ENCODE data around the gene PLXND1.
A peak's percentile ranks its signal among the peaks of the same experiment; 100 is the strongest.
"Not testable (repeated sequence)": the region's sequence is repeated elsewhere in the genome, so short reads cannot be mapped to it uniquely, and the experiment has no call there.

Gene PLXND1

DNA sequence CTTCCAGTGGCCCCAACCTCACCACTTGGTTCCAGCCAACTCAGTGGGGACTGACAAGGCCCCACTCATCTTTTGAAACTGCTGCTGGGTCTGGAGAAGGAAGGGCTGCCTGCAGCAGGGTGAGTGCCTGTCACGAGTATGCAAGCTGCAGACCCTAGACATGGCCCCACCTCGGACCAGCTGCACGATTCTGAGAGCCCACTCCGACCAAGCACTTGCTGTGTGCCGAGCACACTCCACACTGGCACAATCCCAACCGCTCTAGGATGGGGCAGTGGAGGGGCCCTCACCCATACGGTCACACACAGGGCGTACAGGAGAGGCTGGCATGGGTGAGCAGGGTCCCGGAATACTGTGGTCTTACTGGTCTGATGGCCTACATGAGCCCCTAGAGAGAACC is 8.0 kb upstream of the PLXND1 start:
- no peak for DNase-seq (ENCODE audit: low spot score)

DNA sequence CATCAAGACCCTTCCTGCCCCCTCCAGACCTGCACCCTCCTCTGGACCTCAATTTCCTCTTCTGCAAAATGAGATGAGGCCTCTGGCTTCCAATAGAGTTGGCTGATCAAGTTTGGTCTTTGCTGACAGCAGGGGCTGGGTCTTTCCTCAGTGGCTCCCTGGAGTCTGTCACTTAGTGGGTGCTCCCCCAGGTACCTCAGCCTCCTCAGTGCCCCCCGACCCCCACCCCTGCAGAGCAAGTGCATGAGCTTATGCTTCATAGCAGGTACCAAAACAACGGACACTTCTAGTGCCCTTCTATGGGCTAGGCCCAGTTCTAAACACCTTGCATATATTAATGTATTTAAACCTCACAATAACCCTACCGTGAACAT is 6.9 kb upstream of the PLXND1 start:
- no peak for DNase-seq (ENCODE audit: low spot score)

DNA sequence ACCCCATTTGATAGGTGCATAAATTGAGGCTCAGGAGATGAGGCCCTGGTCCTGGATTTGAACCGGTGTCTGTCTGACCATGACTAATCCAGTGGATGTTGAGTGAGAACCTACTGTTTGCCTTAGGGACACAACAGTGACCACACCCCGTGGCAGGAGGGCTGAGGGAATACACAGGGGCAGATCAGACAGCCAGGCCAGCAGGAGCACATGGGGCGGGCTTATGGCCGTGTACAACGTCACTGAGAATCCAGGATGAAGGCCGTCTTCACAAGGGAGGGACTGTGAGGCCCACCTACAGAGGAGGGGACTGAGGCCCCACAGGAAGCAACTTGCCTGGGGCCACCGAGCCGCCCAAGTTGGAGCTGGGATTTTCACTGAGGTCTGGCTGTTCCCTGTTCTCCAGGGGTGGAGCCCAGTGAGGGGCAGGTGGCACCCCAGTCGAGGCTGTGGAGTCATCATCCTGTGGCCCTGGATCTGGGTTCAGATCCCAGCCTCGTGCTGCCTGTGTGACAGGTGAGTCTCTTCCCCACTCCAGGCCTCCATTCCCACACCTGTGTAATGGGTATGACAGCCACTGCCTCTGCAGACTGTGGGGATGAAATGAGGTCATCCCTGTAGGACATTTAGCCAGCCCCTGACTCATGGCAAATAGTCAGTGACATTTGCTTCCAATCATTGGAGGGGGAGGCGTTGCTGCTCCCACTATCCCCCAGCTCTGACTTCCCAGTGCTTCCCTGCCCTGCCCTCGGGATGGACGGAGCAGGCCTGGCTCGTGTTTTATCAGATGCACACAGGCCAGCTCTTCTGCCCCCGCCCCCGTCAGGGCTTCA is 6.3 kb upstream of the PLXND1 start:
- DNase-seq (ENCODE audit: low spot score), result no peak

DNA sequence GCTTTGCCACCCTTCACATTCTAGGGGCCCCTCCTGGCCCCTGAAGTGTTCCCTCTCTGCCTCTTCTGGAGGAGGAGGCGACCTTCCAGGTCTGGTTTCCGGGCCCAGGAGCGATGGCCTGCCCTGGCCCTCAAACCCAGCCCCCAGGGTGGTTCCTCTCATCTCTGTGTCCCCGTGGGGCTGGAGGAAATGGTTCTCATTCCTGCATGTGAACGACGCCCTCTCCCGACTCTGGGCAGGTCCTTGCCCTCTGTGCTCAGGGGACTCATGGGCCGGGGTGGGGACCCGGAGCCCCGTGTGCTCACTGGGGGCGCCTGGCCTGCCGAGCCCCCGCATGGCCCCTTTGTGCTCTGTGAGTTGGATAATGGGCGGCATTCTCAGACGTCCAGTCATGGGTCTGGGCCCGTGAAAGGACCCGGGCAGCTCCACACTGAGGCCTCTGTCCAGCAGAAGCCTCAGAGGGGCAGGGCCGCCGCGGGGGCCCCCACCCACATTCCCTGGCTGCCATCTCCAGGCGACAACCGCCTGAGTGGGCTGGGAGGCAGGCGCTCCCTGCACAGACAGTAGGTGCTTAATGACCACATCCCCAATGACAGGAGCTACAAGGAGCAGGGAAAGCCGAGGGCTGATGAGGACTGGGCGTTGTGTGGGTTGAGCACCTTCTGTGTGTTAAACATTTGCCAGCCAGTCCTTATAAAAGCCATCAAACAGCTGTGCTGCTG is 5.5 kb upstream of the PLXND1 start:
- DNase-seq (ENCODE audit: low spot score), result no peak

DNA sequence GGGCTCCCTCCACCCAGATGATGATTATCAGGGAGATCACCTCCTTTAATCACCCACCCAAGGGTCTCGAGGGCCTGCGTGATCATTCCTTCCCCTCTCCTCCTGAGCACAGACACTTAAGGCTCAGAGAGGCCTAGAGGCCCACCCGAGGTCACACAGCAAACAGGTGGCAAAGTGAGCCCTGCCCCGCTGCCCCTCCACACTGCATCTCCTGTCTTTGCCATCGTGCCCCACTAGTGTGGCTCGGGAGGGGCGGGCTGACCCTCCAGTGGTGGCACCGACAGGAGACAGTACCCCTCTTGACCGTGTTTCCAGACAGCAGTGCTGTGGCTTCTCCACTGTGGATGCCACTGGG is 4.9 kb upstream of the PLXND1 start:
- no peak for DNase-seq (ENCODE audit: low spot score)

DNA sequence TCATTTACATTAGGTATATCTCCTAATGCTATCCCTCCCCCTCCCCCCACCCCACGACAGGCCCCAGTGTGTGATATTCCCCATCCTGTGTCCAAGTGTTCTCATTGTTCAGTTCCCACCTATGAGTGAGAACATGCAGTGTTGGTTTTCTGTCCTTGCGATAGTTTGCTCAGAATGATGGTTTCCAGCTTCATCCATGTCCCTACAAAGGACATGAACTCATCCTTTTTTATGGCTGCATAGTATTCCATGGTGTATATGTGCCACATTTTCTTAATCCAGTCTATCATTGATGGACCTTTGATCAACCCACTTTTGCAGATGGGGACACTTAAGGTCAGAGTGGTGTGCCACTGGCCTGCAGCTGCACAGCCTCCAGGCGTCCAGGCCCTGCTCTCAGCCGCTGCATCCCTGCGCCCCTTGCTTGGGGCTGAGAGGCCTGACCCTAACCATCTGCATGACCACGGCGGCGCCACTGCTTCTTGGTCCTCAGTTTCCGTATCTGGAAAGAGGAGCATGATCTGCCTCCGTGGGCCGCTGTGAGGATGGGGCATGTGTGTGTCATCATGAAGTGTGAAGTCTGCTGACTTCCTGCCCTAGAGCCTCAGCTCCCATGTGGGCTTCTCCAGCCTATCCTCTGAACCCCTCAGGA is 4.4 kb upstream of the PLXND1 start:
- DNase-seq (ENCODE audit: low spot score), result not testable (repeated sequence)

DNA sequence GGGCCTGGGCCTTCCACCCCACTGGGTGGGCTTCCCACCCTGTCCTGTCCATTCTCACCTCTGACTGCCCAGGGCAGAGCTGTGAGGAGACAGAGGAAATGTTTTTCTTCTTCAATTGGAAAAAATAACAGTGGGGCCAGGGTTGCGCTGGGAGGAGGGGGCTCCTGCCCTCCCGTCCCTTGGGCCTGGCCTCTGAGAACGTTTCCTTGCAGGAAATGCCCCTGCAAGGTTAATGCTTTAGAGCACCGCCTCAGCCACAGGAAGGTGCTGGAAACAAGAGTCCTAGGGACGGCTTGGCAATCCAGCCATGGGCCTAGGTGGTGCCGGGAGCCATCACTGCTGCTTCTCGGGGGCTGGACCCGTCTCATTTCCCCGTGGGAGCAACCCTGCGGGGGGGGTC is 3.8 kb upstream of the PLXND1 start:
- DNase-seq (ENCODE audit: low spot score), result no peak

DNA sequence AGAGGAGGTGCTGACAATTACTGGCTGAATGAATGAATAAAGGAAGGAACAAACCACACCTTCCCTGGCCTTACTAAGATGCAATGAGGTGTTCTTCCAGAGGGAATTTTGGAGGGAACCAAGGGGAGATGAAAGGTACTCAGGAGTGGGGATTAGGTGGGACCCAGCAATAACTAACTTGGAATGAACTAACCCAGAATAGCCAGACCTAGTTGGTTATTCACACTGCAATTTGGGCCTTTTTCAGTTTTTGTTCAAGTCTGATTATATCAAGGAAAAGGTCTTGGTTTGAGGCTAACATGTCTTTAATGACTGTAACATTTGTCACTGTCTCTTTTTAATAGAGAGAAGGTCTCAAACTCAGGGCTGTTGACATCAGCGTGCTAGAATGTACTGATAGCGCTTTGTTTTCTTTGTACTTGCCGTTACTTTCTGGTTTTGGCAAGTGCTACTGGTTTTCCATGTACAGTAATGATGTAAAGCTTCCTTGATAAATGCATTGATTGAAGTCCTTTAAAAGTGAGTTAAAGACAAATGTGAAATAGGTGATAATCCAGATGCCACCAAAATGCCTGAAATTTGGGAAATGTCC is 3.2 kb upstream of the PLXND1 start:
- DNase-seq (ENCODE audit: low spot score), result no peak

DNA sequence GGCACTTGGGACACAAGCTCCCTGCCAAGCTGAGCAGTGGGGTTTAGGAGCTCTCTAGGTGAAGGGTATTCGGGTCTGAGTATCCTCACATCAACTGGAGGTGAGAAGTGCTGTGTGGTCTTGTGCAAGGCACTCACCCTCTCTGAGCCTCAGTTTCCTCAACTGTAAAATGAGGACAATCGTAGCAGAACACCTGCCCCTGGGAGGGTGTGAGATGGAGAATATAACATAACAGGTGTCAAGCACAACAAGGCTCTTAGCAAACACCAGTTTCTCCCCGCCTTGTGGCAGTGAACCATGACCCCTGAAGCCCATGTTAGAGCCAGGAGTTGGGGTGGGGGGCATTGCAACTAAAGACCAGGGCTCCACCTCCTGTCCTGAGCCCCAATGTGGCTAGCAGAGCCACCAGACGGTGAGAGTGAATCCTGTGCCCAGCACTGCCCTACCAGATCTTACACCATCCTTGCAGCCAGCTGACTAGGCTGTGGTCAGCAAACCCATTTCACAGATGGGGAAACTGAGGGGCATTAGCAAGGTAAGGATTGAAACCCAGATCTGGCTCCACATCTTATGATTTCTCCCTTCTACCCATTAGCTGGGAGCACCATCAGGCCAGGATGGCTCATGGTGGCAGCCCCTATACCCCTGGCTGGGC is 2.6 kb upstream of the PLXND1 start:
- no peak for DNase-seq (ENCODE audit: low spot score)

DNA sequence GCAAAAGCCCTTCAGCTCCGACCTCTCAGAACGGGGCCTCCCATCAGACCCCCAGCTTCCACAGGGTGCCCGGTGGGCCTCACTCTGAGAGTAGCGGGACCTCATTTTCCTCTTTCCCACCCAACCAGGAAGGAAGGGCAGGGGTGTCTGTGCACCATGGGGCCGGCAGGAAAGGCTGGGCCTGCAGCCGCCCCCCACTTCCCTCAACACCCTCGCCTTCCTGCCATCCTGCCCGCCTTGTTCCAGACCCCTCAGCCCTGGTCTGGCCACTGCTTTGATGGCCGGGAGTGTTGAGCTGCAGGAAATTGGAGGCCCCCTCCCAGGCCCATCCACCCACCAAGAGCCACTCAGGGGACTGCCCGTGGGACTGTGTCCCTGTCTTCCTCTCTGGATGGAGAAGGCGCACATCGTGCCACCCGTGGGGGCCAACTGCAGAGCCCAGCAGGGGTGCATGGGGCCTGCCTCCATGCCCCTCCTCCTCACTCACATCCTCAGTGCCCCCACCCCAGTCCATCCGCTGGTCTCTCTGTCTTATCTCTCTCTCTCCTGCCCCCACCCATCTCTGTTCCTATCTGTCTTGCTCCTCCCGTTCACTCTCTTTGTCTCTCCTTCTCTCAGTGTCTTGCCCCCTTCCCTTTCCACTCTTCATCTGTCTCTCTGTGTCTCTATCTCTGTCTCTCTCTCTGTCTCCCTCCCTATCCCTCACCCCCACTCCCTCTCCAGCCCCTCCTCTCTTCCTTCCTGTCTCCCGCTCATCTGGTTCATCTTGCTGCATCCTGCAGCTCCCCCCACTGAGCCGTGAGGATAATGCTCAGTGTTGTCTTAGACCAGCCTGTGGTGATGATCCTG is 1.8 kb upstream of the PLXND1 start:
- no peak for DNase-seq (ENCODE audit: low spot score)

DNA sequence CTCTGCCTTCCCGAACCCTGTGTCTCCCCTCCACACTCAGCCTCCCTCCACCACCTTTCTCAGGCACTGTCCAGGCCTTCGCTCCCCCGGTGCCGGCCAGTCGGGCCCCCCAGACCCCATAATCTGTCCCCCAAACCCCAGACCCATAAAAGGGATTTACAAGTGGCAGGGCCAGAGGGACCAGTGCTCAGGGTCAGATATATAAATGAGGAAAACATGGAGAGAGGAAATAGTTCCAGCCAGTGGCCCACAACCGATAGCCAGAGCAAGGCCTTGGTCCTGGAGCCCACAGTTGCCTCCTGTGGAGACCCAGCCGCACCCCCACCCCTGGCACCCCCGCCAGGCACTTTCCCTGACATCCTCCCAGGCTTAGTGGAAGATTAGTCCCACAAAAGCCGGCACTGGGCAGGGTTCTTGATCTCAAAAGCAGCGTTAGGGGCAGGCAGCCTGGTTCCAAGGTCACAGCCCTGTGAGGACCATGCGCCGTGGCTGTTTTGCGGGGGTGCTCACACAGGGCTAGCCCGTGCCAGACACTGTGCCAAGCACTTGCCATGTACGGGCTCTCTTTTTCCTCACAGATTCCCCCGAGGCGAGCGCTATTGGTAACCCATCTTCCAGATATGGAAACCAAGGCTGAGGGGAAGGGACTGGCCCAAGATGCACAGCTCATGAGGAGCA is 1.1 kb upstream of the PLXND1 start:
- no peak for DNase-seq (ENCODE audit: low spot score)

DNA sequence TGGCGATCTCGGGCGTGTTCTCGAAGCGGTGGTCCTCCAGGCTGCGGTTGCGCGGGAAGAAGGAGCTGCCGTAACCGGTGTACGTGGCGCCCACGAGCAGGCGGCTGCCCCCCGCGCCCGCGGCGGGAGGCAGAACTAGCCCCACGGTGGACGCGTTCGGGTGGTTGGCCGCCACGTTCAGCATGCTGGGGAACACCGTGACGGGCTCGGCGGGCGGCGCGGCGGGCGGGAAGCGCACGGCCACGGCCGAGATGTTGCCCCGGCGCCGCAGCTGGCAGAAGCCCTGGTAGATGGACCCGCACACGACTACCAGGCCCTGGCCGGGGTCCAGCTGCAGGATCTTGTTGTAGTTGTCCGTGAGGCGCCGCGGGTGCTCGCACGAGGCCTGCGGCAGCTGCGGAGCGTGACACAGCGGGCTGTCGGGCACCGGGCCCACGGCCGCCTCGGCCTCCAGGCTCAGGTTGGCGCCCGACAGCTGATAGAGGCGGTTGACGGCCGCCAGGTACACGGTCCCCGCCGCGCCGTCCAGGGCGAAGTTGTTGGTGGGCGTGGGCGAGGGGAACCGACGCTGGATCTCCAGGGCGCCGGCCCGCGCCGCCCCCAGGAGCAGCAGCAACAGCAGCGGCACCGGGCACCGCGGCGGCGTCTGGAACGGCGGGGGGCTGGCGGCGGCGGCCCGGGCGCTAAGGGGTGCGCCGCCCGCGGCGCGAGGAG is 397 bp downstream of the PLXND1 start:
- DNase-seq (ENCODE audit: low spot score), result no peak

DNA sequence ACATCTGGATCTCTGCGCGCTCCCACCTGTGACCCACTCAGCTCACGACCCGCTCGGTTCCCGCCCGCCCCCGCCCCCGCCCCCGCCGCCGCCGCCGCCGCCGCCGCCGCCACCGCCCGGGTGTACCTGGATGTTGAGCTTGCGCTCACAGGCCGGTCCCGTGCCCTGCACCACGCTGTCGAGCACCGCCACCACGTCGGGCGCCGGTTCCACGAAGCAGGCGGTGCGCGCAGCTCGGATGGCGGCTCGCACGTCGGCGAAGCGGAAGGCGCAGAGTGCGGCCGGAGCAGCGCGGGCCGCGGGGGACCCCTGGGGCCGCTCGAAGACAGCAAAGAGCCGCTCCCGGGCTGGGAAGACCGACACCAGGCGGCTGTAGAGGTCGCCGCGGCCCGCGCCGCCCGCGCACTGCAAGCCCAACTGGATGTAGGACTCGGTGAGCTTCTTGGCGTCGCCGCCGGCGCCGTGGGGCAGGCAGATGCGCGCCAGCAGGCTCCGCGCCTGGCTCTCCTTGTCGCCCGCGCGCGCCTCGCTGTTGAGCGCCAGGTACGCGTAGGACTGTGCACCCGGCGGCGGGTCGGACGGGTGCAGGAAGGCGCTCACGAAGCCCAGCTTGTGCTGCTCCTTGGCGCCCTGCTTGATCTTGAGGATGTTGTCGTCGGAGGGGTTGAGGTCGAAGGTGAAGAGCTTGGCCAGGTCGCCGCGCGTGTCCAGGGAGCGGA is 1.1 kb downstream of the PLXND1 start:
- no peak for DNase-seq (ENCODE audit: low spot score)

DNA sequence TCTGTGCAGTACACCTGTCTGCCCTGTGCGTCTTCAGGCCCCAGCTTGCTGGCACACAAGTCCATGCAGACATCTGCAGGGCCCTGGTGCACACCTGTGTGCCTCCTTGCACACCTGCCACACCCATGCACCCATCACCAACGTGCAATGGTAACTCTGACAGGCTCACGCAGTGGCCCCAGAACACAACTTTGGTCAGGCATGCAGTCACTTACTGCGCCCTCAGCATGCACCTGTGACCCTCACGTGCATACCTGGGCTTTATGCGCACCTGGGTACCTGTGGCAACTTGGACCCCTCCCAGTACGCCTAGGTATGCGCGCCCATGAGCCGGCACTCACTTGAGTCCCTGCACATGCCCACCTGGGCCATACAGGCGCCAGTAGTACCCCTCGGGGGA is 1.7 kb downstream of the PLXND1 start:
- DNase-seq (ENCODE audit: low spot score), result no peak

DNA sequence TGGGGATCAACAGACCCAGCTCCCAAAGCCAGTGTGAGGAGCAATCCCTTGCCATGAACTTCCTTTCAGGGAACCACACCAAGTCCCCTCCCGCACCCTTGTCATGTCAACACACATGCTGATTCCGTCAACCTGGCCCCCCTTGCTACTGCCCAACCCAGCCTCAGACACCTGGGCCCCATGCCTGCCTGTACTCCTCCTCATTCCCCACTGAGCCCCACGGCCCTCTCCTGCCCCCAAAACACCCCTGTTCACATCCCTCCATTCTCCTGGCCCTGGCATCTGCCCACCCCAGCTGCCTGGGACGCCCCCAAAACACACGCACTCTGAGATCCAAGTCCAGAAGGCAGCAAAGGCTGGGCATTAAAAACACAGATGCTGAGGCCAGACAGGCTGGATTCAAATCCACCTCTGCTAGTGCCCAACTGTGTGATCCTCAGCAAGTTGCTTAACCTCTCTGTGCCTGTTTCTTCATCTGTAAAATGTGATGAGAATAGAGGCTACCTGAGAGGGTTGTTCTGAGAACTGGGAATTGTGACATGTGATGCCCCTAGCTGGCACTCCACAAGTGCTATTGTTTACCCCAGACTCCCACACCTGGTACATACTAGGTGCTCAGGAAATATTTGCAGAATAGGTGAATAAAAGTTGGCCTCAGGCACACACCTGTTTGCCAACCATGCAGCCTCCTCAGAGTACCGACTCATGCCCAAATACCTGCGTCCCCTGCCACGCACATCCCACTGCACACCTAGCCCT is 2.3 kb downstream of the PLXND1 start:
- DNase-seq (ENCODE audit: low spot score), result no peak

DNA sequence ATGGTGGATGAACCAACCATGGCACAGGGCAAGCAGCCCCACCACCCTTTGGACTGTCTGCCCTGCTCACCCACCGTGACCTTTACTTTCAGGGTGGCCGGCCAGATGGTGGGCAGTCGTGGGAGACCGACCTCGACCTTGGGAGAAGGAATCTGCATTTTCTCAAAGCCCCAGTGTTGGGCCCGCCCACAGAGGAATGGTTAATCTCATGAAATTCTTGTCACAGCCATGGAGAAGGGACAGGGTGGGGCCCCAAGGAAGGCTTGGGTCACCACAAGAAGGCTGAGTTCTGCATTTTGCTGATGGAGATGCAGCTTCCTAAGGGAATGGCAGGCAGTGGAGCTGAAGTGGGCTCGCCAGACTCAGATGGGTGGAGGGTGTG is 2.9 kb downstream of the PLXND1 start:
- DNase-seq (ENCODE audit: low spot score), result no peak

DNA sequence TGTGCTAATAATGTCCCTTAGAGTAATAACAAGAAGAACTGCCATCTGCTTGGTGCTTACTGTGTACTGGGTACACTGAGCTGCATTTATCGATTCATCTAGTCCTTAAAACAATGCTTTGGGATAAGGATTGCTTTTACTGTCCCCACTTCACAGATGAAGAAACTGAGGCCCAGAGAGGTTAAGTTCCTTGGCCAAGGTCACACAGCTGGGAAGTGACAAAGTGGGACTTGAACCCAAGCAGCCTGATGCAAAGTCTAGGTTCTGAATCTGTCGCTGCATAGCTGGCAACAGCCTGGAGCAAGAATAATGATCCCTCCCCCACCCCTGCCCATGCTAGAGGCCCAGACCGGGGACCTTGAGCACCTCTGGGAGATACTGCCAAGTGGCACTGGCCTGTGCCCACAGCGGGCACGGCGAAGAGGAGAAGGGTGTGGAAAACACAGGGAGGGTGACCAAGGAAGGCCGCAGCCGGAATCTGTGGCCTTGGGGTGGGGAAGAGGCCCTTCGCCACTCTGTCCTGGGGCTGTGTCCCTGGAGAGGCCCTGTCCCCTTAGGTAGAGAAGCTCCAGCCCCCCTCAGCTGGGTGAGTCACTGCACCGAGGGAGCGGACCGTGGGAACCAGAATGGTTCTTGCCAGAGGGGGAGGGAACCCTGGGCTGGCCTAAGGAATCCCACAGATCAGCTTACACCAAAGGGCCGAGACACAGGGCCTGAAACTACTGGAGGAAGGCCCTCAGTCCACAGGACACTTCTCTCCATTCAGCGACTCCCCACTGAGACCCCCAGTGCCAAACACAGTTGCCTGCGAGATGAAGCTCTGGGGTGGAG is 3.5 kb downstream of the PLXND1 start:
- peak; percentile 62 for DNase-seq (ENCODE audit: low spot score)

DNA sequence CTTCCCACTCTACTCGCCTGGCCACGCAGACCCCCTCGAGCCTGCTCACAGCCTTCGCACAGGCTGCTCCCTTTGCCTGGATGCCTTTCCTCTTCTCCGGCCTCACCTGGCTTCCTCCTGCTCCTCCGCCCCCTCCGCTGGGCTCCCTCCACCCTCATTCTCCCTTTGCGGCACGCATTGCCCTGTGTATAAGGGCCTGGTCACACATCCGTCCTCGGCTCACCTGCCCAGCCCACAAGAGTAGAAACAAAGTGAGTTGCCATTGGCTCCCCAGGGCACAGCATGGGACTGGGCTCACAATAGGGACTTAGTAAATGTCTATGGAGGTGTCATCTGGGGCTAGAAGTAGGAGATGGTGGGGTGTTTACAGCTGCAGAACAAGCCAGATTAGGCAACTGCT is 4.2 kb downstream of the PLXND1 start:
- no peak for DNase-seq (ENCODE audit: low spot score)
